ENCODE results near the gene RAD9B.
A peak's percentile ranks its signal among the peaks of the same experiment; 100 is the strongest.
"Not testable (repeated sequence)": the region's sequence is repeated elsewhere in the genome, so short reads cannot be mapped to it uniquely, and the experiment has no call there.

RAD9B gene

DNA sequence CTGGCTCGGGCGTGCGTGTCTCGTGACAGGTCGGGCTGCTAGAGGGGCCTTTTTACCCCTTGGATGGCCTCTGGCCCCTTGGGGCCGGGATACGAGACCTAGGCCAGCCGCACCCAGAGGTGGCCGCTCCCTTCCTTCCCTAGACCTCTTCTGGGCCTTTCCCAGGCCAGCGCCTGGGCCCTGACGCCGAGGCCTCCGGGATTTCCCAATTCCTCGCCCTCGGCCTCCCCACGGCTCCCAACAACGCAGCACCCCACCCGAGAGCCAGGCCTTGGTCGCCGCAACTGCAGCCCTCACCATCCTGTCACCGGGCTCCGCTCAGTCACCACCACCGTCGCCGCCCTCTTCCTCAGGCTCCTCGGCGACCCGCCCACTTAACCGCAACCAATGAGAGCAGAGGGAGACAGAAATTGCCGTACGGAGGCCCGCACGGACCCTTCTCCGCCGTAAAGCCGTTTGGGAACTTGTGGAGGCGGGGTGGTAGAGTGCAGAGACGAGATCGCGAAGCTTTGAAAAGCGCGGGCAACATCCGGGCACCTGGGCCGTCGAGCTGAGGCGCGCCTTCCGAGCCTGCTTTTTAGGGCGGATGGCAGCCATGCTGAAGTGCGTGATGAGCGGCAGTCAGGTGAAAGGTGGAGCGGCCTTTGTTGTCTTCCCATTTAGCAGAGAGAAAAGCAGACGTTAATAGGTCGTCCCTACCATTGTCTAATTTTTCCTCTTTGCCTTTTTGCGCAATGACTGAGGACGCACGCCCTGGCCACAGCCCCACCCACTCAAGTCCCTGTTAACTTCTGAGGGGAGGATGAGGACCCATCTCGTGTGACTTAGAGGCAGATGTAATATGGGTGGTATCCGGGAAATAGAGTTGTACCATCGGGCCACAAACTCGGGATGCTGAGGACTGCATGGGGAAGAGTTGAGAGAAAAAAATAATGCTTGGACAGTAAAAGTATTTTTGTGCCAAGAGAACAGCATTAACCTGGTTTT, at the start of gene RAD9B, which contains the start of gene VPS29:
TSS of gene RAD9B (plus strand) at position 580 of the 987 bp plus-strand sequence. CDS start at position 587, 7 bp downstream.
TSS of gene VPS29 (minus strand) at position 360 of the 987 bp plus-strand sequence. CDS start at position 300, 60 bp downstream.
- DNase-seq = peak; percentile 96

DNA sequence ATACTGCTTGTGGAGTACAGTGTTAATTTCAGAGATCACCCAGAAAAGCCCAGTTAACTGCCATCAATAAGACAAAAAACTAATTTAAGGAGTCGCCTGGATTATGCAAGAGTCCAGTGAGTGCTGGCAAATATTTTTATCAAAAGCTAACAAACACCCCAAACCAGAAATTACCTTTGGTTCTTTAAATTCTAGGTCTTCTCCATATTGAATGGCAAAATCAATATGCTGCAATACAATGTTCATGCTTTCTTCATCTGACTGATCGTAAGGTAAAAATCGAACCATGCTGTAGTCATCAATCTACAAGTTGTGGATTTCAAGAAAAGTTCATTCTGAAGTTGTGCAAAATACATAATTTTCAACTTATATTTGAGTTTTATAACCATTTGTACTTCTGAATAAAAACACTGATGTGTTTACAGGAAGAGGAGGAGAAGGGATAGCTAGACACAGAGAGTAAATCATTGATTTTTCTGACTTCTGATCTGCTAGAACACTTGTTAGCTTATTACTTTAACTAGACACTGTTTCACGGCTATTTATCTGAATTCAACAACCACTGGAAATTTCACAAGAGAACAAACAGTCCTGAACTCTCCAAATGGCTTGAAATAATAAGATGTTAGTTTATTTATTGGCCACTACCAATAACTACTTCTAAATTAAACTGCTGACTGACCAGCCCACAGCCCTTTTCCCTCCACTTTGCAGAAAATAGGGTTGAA, 48.4 kb upstream of the RAD9B start:
- DNase-seq = no peak

- DNase-seq = no peak
Measured at GRCh38 chr12:110458756-110459155, 43.4 kb upstream of the RAD9B start.

DNA sequence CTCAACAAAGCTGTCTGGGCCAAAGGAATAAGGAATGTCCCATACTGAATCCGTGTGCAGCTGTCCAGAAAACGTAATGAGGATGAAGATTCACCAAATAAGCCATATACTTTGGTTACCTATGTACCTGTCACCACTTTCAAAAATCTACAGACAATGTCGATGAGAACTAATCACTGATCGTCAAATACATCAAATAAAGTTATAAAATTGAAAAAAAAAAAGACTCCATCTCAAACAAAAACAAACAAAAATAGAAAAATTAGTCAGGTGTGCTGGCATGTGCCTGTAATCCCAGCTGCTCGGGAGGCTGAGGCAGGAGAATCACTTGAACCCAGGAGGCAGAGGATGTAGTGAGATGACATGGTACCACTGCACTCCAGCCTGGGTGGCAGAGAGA, 40.9 kb upstream of the RAD9B start:
- not testable (repeated sequence) for DNase-seq

DNA sequence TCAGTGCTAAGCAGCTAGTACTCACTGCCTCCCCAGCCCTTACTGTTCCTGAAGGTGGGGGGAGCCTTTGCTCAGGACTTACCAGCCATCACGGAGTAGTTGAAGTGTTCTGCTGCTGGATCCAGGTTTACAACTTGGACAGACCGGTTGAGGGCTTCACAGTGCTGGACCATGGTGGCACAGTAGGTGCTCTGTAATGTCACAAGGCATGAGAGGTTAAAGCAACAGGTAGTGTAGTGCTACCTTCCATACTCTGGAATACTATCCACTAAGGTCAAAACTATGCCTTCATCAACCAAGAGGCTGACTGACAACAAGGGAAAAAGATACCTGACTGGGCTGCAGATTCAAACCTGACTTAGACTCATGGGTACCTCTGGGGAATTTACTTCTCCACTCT, 37.1 kb upstream of the RAD9B start:
- no peak for DNase-seq

DNA sequence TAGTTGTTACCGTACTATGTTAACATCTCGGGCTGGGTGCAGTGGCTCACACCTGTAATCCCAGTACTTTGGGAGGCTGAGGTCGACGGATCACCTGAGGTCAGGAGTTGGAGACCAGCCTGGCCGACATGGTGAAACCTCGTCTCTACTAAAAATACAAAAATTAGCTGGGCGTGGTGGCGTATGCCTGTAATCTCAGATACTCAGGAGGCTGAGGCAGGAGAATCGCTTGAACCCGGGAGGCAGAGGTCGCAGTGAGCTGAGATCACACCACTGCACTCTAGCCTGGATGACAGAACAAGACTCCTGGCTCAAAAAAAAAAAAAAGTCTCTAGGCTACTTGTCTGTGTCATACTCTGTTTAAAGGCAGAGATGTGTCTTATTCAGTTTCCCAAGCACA, 36.4 kb upstream of the RAD9B start:
- not testable (repeated sequence) for DNase-seq

DNA sequence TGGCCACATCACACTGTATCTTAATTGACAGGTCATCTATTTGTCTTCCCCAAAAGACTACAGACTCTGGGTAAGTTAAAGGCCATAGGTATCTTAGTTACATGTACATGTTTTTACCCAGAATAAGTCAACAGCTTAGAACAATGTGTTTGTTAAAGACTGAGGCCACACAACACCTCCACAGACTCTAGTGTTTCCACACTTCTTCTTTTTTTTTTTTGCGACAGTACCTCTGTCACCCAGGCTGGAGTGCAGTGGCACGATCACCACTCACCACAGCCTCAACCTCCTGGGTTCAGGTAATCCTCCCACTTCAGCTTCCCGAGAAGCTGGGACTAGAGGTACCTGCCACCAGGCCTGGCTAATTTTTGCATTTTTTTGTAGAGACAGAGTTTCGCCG, 35.3 kb upstream of the RAD9B start:
- no peak for DNase-seq

GRCh38 chr12:110467847-110468213, 34.3 kb upstream of the RAD9B start:
- DNase-seq = no peak

DNA sequence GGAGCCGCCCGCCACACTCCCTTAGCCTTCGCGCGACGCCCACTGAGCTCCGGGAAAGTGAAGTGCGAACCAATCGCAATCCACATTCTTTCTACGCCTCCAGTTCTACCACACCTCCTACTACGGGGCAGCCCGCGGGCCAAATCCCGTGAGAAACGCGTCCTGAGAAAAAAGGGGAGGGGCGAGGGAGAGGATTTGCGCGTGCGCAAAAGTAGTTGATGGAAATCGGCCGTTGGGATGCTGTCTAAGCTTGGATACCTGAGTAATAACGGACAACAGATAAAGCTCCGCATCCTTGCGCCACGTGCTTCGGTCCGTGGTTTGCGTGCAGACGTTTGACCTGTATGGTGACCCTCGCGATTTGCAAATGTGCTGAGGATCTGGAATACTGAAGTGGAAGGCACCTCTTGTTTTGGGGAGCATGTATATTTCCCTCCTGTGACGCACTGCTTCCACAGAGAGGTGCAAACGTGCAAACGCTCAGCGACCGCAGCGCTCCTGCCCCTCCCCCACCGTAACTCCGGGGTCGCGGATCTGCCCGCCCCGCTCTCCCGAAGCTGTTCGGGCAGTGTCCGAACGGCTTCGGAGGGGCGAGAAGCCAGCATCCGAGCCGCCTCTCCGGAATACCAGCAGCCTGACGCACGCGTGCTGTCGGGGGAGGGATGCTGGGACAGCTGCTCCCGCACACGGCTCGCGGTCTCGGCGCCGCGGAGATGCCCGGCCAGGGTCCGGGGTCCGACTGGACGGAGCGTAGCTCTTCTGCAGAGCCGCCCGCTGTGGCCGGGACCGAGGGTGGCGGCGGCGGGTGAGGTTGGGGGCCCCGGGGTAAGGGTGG, 33.7 kb upstream of the RAD9B start, which contains the start of the genes FAM216A and GPN3:
TSS of gene FAM216A (plus strand) at position 632 of the 835 bp plus-strand sequence. CDS start at position 663, 31 bp downstream.
TSS of gene GPN3 (minus strand) at position 44 of the 835 bp plus-strand sequence. CDS start 54 bp downstream, outside the sequence.
- DNase-seq = peak; percentile 97

- DNase-seq = no peak
Measured at GRCh38 chr12:110475426-110475825, 26.7 kb upstream of the RAD9B start.

DNA sequence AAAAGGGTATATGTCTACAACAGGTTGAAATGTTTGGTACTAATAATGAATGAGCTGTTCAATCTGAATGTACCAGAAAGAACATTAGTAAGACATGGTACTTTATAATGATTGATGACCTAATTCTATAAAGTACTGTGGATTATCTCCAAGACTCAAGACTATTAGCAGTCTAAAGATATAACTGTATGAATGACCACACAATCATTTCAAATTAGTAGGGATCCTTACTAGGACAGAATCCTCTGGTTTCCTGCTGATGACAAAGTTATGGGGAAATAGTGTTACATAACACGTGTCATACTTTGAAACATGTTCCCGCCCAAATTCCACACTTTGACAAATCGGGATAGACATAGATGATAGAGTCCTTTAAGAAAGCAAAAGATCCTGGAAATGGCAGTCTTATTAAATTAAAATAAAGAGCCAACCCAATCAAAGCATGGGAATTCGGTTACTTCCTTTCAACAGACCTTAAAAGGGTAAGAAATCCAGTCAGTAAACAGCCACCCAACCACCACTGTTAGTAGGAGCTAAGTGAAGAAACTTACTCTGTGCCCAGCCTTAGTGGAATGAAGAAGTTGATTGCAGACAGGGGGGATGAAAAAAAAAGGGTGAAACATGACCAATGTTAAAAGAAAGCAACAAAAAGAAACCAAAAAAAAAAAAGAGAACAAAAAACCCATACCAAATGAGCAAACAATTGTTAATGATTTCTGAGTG, 3.0 kb upstream of the RAD9B start:
- no peak for DNase-seq

GRCh38 chr12:110501399-110501751, 756 bp upstream of the RAD9B start:
- DNase-seq = no peak

DNA sequence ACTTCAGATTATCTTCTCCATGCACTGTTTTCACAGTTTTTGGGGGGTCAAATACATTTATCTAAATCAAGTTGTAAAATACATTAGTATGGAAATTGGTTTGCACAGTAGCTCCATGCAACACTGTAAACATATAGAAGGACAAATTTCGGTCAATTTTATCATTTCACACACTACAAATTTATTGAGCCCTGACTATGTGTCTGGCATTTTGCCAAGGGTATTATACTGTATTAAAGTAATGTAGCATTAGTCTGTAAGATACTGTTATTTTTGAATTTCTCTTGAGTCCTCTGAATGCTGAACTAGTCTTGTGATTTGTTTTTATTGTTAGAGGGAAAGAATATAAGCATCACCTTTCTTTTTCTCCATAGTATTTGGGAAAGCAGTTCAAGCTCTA, 1.3 kb downstream of the RAD9B start:
- no peak for DNase-seq

DNA sequence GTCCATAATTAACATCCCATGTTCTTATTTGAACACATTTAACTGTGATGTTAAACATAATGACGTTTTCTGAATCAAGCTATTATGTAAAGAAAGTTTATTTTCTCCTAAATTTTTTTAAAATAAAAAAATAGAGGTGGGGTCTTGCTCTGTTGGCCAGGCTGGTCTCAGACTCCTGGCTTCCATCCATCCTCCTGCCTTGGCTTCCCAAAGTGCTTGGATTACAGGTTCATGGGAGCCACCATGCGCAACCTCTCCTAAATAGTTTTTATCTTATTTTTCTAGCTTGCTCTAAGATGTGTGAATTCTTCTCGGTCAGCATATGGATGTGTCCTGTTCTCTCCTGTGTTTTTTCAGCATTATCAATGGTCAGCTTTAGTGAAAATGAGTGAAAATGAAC, 3.2 kb downstream of the RAD9B start:
- no peak for DNase-seq

DNA sequence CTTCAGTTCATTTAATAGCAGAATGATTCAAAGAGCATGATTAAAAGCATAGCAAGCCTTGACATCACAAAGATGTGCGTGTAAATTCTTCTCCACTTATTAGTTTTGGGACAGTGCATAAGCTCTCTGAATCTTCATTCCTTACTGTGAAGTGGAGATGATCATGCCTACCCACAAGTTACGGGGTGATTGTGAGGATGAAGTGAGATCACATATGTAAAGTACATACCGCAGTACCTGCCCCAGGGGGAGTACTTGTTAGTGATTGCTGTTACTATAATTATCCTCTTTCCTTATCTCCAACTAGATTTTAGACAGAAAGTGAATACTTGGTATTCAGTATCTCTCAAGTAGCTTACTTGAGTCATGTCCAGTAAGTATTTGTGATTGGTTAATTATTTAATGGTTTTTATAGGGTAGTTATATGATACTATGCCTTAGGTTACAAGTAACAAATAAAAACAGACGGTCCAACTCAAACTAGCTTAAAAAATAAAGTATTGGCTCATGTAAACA, 6.0 kb downstream of the RAD9B start:
- DNase-seq = no peak

DNA sequence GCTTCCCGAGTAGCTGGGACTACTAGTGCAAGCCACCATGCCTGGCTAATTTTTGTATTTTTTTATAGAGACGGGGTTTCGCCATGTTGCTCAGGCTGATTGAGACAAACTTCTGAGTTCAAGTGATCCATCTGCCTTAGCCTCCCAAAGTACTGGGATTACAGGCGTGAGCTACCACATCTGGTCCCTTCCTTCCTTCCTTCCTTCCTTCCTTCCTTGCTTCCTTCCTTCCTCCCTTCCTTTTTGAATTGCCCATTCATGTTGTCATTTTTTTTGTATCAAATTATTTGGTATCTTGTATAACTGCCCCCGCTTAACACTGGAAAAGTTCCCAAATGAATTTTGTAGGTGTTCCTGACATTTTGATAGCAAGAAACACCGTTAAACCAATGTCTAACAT, 11.7 kb downstream of the RAD9B start:
- no peak for DNase-seq

DNA sequence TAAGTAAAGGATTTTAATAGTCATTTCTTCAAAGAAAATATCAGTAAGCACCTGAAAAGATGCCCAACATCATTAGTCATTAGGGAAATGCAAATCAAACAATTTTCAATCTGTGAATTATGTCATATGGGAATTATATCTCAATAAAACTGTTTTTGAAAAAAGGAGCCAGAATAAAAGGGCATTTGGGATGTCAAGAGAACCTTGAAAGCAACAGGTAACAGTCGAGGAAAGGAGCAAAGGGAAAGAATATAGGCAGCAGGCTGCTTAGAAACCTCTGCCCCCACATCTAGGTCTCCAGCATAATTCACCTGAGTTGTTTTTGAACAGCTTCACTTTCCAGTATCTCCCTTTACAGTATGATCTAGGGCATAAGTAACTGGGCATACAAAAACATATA, 12.2 kb downstream of the RAD9B start:
- DNase-seq = no peak

GRCh38 chr12:110516995-110517394, 14.9 kb downstream of the RAD9B start:
- no peak for DNase-seq

DNA sequence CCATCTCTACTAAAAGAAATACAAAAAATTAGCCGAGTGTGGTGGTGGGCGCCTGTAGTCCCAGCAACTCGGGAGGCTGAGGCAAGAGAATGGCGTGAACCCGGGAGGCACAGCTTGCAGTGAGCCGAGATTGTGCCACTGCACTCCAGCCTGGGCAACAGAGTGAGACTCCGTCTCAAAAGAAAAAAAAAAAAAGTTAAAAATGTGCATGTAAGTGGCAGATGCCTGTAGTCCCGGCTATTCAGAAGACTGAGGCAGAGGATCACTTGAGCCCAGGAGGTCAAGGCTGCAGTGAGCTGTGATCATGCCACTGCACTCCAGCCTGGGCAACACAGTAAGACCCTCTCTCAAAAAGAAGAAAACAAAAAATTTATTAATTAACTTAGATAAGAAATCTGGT, 15.9 kb downstream of the RAD9B start:
- DNase-seq = not testable (repeated sequence)

GRCh38 chr12:110520876-110521712, 19.0 kb downstream of the RAD9B start:
- DNase-seq = not testable (repeated sequence)

All from SHP77 treated with DMSO at 0.1 percent for 48 hours (cell line).